K562 (cell line): ENCODE data around the gene GCN1. TPM values are rescaled to one million over a fixed set of nuclear protein-coding genes. Genes with fewer than 3 reads are reported as not detected.

Experiments
- AFF1 ChIP-seq, 2 experiments: fragments of 450-650 bp; IDR thresholded peaks; 2 replicates each; pipeline ENCODE4 v1.6.1; 2018; ENCODE audit warnings: mild to moderate bottlenecking in 2 of 2, low read depth in 1 of 2; ENCODE audit not compliant: partially characterized antibody in 2 of 2
- BHLHE40 ChIP-seq: IDR thresholded peaks from 2 replicates; pipeline ENCODE4 v1.6.1; 2011; ENCODE audit warnings: low read length, improper control_type of control experiment
- BRD9 ChIP-seq: fragments of 450-650 bp; IDR thresholded peaks from 2 replicates; pipeline ENCODE4 v1.6.1; 2018; ENCODE audit warnings: low read depth; ENCODE audit not compliant: partially characterized antibody
- CREB3L1 ChIP-seq: fragments of 450-650 bp; IDR thresholded peaks from 2 replicates; pipeline ENCODE4 v1.6.1; 2014; ENCODE audit warnings: low read depth, mild to moderate bottlenecking, moderate library complexity, borderline replicate concordance
- E2F4 ChIP-seq: sonication (generic); formaldehyde crosslinking; IDR thresholded peaks from 2 replicates; pipeline ENCODE4 v1.8.0; 2022; ENCODE audit warnings: mild to moderate bottlenecking, low read depth, missing genetic modification reagents
- HSF4 ChIP-seq: fragments of 250-450 bp; sonication (Bioruptor Pico); IDR thresholded peaks from 2 replicates; pipeline ENCODE4 v2.1.2; 2022; ENCODE audit warnings: mild to moderate bottlenecking, moderate library complexity, borderline replicate concordance
- JUND ChIP-seq, 2 experiments: IDR thresholded peaks; 2 replicates in 1 of 2; 3 replicates in 1 of 2; pipeline ENCODE4 v1.6.1; 2011; ENCODE audit warnings: borderline replicate concordance in 2 of 2, low read depth in 2 of 2, low read length in 2 of 2, improper control_type of control experiment in 1 of 2, missing biosample characterization in 1 of 2, missing genetic modification characterization in 1 of 2, missing genetic modification reagents in 1 of 2
- LCOR ChIP-seq: sonication (generic); formaldehyde crosslinking; IDR thresholded peaks from 2 replicates; pipeline ENCODE4 v1.8.0; 2022; ENCODE audit warnings: mild to moderate bottlenecking, missing genetic modification reagents
- POLR2B ChIP-seq: fragments of 450-650 bp; IDR thresholded peaks from 2 replicates; pipeline ENCODE4 v1.6.1; 2018; ENCODE audit warnings: low read depth; ENCODE audit not compliant: partially characterized antibody
- YBX1 ChIP-seq: fragments of 450-650 bp; IDR thresholded peaks from 2 replicates; pipeline ENCODE4 v1.7.1; 2016; ENCODE audit warnings: mild to moderate bottlenecking
- polyA plus RNA-seq, 8 experiments: library from polyadenylated mRNA; depleted of rRNA in 4 of 8; stranded (reverse) in 5 of 8; unstranded in 3 of 8; fragments of >200 nt; fragmentation: Nextera tagmentation in 2 of 8; fragmentation: Illumina TruSeq in 1 of 8; extraction: Ambion mirVana in 2 of 8; extraction: Trizol in 1 of 8; gene quantifications; 2 replicates each; pipeline versions ENCODE4 v1.2.1 to v1.2.3, GENCODE V29; 2011 to 2014; ENCODE audit warnings: inconsistent platforms in 1 of 8, missing spikeins in 1 of 8
- total RNA-seq, 7 experiments: library from RNA; depleted of rRNA in 6 of 7; stranded (reverse); fragments of >200 nt in 6 of 7; fragmentation: Illumina TruSeq in 2 of 7; extraction: Trizol in 2 of 7; gene quantifications; 2 replicates each; pipeline versions ENCODE4 v1.2.1 to v1.2.3, GENCODE V29; 2011 to 2021; ENCODE audit warnings: low replicate concordance in 1 of 7
- TF ChIP-seq, protein P1 (sequence below): sonication (generic); formaldehyde crosslinking; IDR thresholded peaks from 2 replicates; pipeline ENCODE4 v1.4.0; 2020; ENCODE audit warnings: mild to moderate bottlenecking, missing genetic modification reagents
- TF ChIP-seq, protein P2 (sequence below): sonication (generic); formaldehyde crosslinking; IDR thresholded peaks from 2 replicates; pipeline ENCODE4 v1.8.0; 2023; ENCODE audit warnings: mild to moderate bottlenecking, missing genetic modification reagents

Gene GCN1
- total and polyA plus RNA-seq, 9 of the 15 experiments (the other 6 are each of a cell fraction or from before 2014, with no cell fraction given): 11.9 to 190 (median 51.7) TPM

DNA sequence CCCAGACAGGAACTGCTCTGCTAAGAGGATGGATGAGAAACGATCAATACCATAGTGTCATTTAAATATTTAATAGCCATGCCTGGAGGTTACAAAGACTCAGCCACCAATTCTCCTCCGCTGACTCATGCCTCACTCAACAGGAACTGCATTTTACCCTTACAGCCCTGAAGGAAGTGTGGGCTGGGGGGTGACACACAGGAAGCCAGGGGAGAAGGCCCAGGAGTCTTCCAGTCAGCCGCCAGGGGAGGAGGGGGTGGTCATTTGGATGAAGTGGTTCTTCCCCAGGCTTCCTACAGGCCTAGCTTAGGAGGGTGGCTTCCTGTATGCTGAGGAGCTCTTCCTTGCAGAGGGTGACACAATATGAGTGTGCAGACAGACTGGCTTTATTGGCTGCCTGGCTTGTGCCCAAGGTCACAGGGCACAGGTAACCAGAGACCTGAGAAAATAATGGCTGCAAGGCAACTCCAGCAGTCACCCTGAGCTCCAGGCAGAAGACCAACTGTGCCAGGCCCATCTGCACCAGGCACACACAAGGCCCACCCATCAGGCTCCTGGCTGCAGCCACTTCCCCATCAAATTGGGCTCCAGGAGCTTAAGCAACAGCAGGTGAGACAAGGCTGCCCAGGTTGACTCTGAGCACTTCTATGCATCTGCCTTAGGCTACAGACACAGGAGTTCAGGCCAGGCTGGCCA is 36.9 kb upstream of the GCN1 start (continued):
- TF ChIP-seq BHLHE40: peak; percentile 69
- TF ChIP-seq BRD9: no peak
- no peak for TF ChIP-seq YBX1
- no peak for TF ChIP-seq AFF1 (IDR thresholded peaks at IDR 0.05; ENCODE audit: low read depth in 1 of 2, partially characterized antibody in 2 of 2)
- TF ChIP-seq JUND (IDR thresholded peaks at IDR 0.05; ENCODE audit: borderline replicate concordance, low read depth, low read length): peak; percentile 95
- peak; percentile 92; the same call in 2 of the 3 replicates for TF ChIP-seq JUND (tag; IDR thresholded peaks at IDR 0.05; ENCODE audit: borderline replicate concordance, low read depth, low read length)
- TF ChIP-seq CREB3L1: no peak
- TF ChIP-seq, protein P1, sequence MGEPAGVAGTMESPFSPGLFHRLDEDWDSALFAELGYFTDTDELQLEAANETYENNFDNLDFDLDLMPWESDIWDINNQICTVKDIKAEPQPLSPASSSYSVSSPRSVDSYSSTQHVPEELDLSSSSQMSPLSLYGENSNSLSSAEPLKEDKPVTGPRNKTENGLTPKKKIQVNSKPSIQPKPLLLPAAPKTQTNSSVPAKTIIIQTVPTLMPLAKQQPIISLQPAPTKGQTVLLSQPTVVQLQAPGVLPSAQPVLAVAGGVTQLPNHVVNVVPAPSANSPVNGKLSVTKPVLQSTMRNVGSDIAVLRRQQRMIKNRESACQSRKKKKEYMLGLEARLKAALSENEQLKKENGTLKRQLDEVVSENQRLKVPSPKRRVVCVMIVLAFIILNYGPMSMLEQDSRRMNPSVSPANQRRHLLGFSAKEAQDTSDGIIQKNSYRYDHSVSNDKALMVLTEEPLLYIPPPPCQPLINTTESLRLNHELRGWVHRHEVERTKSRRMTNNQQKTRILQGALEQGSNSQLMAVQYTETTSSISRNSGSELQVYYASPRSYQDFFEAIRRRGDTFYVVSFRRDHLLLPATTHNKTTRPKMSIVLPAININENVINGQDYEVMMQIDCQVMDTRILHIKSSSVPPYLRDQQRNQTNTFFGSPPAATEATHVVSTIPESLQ: no peak
- TF ChIP-seq LCOR (CRISPR knock-in tag): no peak; the same call in 1 of the 2 replicates
- TF ChIP-seq HSF4 (CRISPR knock-in tag): no peak
- no peak for TF ChIP-seq E2F4 (CRISPR knock-in tag)
- no peak for TF ChIP-seq POLR2B
- TF ChIP-seq, protein P2, sequence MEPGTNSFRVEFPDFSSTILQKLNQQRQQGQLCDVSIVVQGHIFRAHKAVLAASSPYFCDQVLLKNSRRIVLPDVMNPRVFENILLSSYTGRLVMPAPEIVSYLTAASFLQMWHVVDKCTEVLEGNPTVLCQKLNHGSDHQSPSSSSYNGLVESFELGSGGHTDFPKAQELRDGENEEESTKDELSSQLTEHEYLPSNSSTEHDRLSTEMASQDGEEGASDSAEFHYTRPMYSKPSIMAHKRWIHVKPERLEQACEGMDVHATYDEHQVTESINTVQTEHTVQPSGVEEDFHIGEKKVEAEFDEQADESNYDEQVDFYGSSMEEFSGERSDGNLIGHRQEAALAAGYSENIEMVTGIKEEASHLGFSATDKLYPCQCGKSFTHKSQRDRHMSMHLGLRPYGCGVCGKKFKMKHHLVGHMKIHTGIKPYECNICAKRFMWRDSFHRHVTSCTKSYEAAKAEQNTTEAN (CRISPR knock-in tag): no peak
